SK-N-SH (cell line): ENCODE data around the gene NOD2. TPM values are rescaled to one million over a fixed set of nuclear protein-coding genes. Genes with fewer than 3 reads are reported as not detected.

Source experiments
- CTCF ChIA-PET: fragments of 300-600, 350-600 bp; formaldehyde crosslinking; extraction: SDS; loops from one replicate; lab custom pipeline; 2021; lab: Yijun Ruan, JAX
- POLR2A ChIA-PET: fragments of 350-600 bp; sonication (Branson Sonifier 250); formaldehyde crosslinking; extraction: SDS; loops from one replicate; lab custom pipeline; 2020; ENCODE audit warnings: antibody characterized with exemption, inconsistent platforms; lab: Yijun Ruan, JAX
- DNase-seq: peaks from one replicate; pipeline ENCODE4 v3.0.0; 2012
- H2AFZ ChIP-seq: fragments of 200-600 bp; sonication (generic); 2 replicates; pipeline ENCODE4 v1.8.1; 2016; ENCODE audit warnings: antibody characterized with exemption, mild to moderate bottlenecking, low read depth
- H3F3A ChIP-seq: fragments of 200-600 bp; sonication (generic); replicated peaks from 2 replicates; pipeline ENCODE3; 2016; ENCODE audit warnings: antibody characterized with exemption, mild to moderate bottlenecking; ENCODE audit not compliant: insufficient read depth
- H3K27ac ChIP-seq, 2 experiments: fragments of 200-500 bp in 1 of 2; fragments of 200-600 bp in 1 of 2; sonication (Bioruptor generic) in 1 of 2; sonication (generic), shearing (Covaris generic) in 1 of 2; 2 replicates each; pipeline versions ENCODE4 v1.5.1 to v1.6.1; 2014 to 2016; ENCODE audit warnings: low read depth in 2 of 2, inconsistent platforms in 1 of 2, low read length in 1 of 2, mild to moderate bottlenecking in 1 of 2, mixed read lengths in 1 of 2
- H3K27me3 ChIP-seq: fragments of 200-600 bp; sonication (generic), shearing (Covaris generic); 2 replicates; pipeline ENCODE4 v1.6.1; 2016; ENCODE audit warnings: mixed run types; ENCODE audit not compliant: insufficient read depth
- H3K36me3 ChIP-seq, 2 experiments: fragments of 200-500 bp in 1 of 2; fragments of 200-600 bp in 1 of 2; sonication (Bioruptor generic) in 1 of 2; sonication (generic) in 1 of 2; replicated peaks in 1 of 2; 2 replicates each; pipeline versions ENCODE3 to v1.5.1; 2014 to 2016; ENCODE audit warnings: low read length in 1 of 2, mild to moderate bottlenecking in 1 of 2; ENCODE audit not compliant: insufficient read depth in 2 of 2, control insufficient read depth in 1 of 2
- H3K4me1 ChIP-seq, 2 experiments: fragments of 200-500 bp in 1 of 2; fragments of 200-600 bp in 1 of 2; sonication (Bioruptor generic) in 1 of 2; sonication (generic), shearing (Covaris generic) in 1 of 2; 2 replicates each; pipeline versions ENCODE4 v1.5.1 to v1.6.1; 2014 to 2016; ENCODE audit warnings: low read depth in 1 of 2, low read length in 1 of 2, mixed run types in 1 of 2; ENCODE audit not compliant: insufficient read depth in 2 of 2, control insufficient read depth in 1 of 2
- H3K4me2 ChIP-seq: fragments of 200-600 bp; sonication (generic), shearing (Covaris generic); 2 replicates; pipeline ENCODE4 v1.6.1; 2017; ENCODE audit warnings: mixed run types
- H3K4me3 ChIP-seq, 2 experiments: fragments of 200-500 bp in 1 of 2; fragments of 200-600 bp in 1 of 2; sonication (Bioruptor generic) in 1 of 2; sonication (generic), shearing (Covaris generic) in 1 of 2; 2 replicates each; pipeline versions ENCODE4 v1.5.1 to v1.8.1; 2014 to 2016; ENCODE audit warnings: low read depth in 2 of 2, inconsistent platforms in 1 of 2, low read length in 1 of 2, mild to moderate bottlenecking in 1 of 2, mixed read lengths in 1 of 2, moderate library complexity in 1 of 2
- H3K79me2 ChIP-seq: fragments of 200-600 bp; sonication (generic); 2 replicates; pipeline ENCODE4 v1.8.1; 2017; ENCODE audit warnings: mild to moderate bottlenecking; ENCODE audit not compliant: insufficient read depth
- H3K9ac ChIP-seq: fragments of 200-600 bp; sonication (generic); 2 replicates; pipeline ENCODE4 v1.6.1; 2017; ENCODE audit warnings: mixed run types
- H3K9me2 ChIP-seq: fragments of 200-600 bp; sonication (generic); 2 replicates; pipeline ENCODE4 v1.6.1; 2017; ENCODE audit warnings: mixed run types
- H3K9me3 ChIP-seq: fragments of 200-600 bp; sonication (generic); 2 replicates; pipeline ENCODE4 v1.6.1; 2017; ENCODE audit warnings: mixed run types, mild to moderate bottlenecking, moderate library complexity
- H4K20me1 ChIP-seq: fragments of 200-600 bp; sonication (generic); 2 replicates; pipeline ENCODE4 v1.6.1; 2017; ENCODE audit warnings: mild to moderate bottlenecking, mixed run types; ENCODE audit not compliant: insufficient read depth
- CTCF ChIP-seq: fragments of 200-600 bp; sonication (generic); IDR thresholded peaks from 2 replicates; pipeline ENCODE4 v1.6.1; 2017; ENCODE audit warnings: antibody characterized with exemption, mild to moderate bottlenecking, moderate library complexity
- ELF1 ChIP-seq: IDR thresholded peaks from 2 replicates; pipeline ENCODE4 v1.4.0; 2012
- EP300 ChIP-seq, 2 experiments: IDR thresholded peaks; 2 replicates each; pipeline versions ENCODE4 v1.4.0 to v1.6.1; 2012; ENCODE audit warnings: borderline replicate concordance in 1 of 2, low read depth in 1 of 2, low read length in 1 of 2
- FOSL2 ChIP-seq: IDR thresholded peaks from 2 replicates; pipeline ENCODE4 v1.4.0; 2012; ENCODE audit warnings: low read depth, mild to moderate bottlenecking, moderate library complexity, borderline replicate concordance
- FOXJ3 ChIP-seq: sonication (generic); formaldehyde crosslinking; IDR thresholded peaks from 2 replicates; pipeline ENCODE4 v1.5.1; 2020; ENCODE audit warnings: mild to moderate bottlenecking, missing genetic modification reagents
- FOXM1 ChIP-seq: IDR thresholded peaks from 2 replicates; pipeline ENCODE4 v1.4.0; 2012; ENCODE audit warnings: low read depth, mild to moderate bottlenecking
- GABPA ChIP-seq: IDR thresholded peaks from 2 replicates; pipeline ENCODE4 v1.4.0; 2012; ENCODE audit warnings: low read depth, mild to moderate bottlenecking
- GATA2 ChIP-seq: sonication (generic); formaldehyde crosslinking; IDR thresholded peaks from 2 replicates; pipeline ENCODE4 v1.5.0; 2020; ENCODE audit warnings: mild to moderate bottlenecking, missing genetic modification reagents
- JUND ChIP-seq: IDR thresholded peaks from 2 replicates; pipeline ENCODE4 v1.4.0; 2012
- MAX ChIP-seq: IDR thresholded peaks from 2 replicates; pipeline ENCODE4 v1.4.0; 2012; ENCODE audit warnings: low read depth
- MXI1 ChIP-seq: IDR thresholded peaks from 2 replicates; pipeline ENCODE4 v1.6.1; 2012; ENCODE audit warnings: mild to moderate bottlenecking, low read depth, low read length, improper control_type of control experiment
- NFIC ChIP-seq: IDR thresholded peaks from 2 replicates; pipeline ENCODE4 v1.4.0; 2012; ENCODE audit warnings: borderline replicate concordance
- RAD21 ChIP-seq: IDR thresholded peaks from 2 replicates; pipeline ENCODE4 v1.6.1; 2012; ENCODE audit warnings: mild to moderate bottlenecking, low read length
- REST ChIP-seq: IDR thresholded peaks from 2 replicates; pipeline ENCODE4 v1.6.1; 2012; ENCODE audit warnings: mild to moderate bottlenecking, low read depth, low read length, moderate library complexity
- RFX5 ChIP-seq: IDR thresholded peaks from 2 replicates; pipeline ENCODE4 v1.6.1; 2012; ENCODE audit warnings: mild to moderate bottlenecking, improper control_type of control experiment, low read length
- RXRA ChIP-seq: IDR thresholded peaks from 2 replicates; pipeline ENCODE4 v1.4.0; 2012; ENCODE audit warnings: low read depth, mild to moderate bottlenecking, borderline replicate concordance
- SIN3A ChIP-seq: IDR thresholded peaks from 2 replicates; pipeline ENCODE4 v1.6.1; 2012; ENCODE audit warnings: low read depth, mild to moderate bottlenecking, low read length, moderate library complexity, borderline replicate concordance
- SMC3 ChIP-seq: IDR thresholded peaks from 2 replicates; pipeline ENCODE4 v1.6.1; 2012; ENCODE audit warnings: low read depth, low read length, improper control_type of control experiment
- TCF12 ChIP-seq: IDR thresholded peaks from 2 replicates; pipeline ENCODE4 v1.4.0; 2012
- USF2 ChIP-seq: fragments of 150-350 bp; IDR thresholded peaks from 2 replicates; pipeline ENCODE4 v1.6.1; 2017; ENCODE audit warnings: antibody characterized with exemption, low read length, low read depth, borderline replicate concordance
- YY1 ChIP-seq: IDR thresholded peaks from 2 replicates; pipeline ENCODE4 v1.4.0; 2012; ENCODE audit warnings: low read depth, mild to moderate bottlenecking
- WGBS: methylation state at CpG from one replicate; pipeline ENCODE4 v1.1.6; 2017; ENCODE audit warnings: low lambda C conversion rate; 5-methylcytosine and 5-hydroxymethylcytosine counted together
- polyA plus RNA-seq, 3 experiments: library from polyadenylated mRNA; depleted of rRNA; stranded (reverse); fragments of >200 nt; gene quantifications; 2 replicates each; pipeline ENCODE4 v1.2.3, GENCODE V29; 2012

The NOD2 gene
- polyA plus RNA-seq, 1 of the 3 experiments (the other 2 are of a cell fraction): not detected

GRCh38 chr16:50767197-50767596 is 73.8 kb downstream of the NOD2 start (continued):
- TF ChIP-seq FOXJ3 (CRISPR knock-in tag) (no peak), EP300 (IDR thresholded peaks at IDR 0.05; ENCODE audit: borderline replicate concordance in 1 of 2, low read depth in 1 of 2, low read length in 1 of 2) (no peak), SMC3 (no peak), ELF1 (no peak), SIN3A (no peak), RXRA (no peak), TCF12 (no peak)

GRCh38 chr16:50771366-50771765 is 78.0 kb downstream of the NOD2 start:
- Histone ChIP-seq H3K79me2 (peaks cover 10% of the 10 kb centered on the region), H2AFZ (no peak overlapping the region), H3K4me1 (no peaks in the 10 kb centered on the region), H3K27ac (0 out of 4 replicates have a peak overlapping the region, but pooled peaks of 1 of the 2 experiments have one; percentile 7), H4K20me1 (no peaks in the 10 kb centered on the region), H3K4me2 (no peak overlapping the region), H3K27me3 (no peaks in the 10 kb centered on the region), H3K9me3 (no peaks in the 10 kb centered on the region), H3K9ac (no peak overlapping the region), H3F3A (peaks cover 7% of the 10 kb centered on the region), H3K9me2 (no peaks in the 10 kb centered on the region), H3K36me3 (peaks cover 3 to 15% of the 10 kb centered on the region in 2 experiments), H3K4me3 (no peak overlapping the region)
- 69% methylated on average over 3 of the region's 3 CpGs for WGBS
- ChIA-PET POLR2A (no interaction called here), CTCF (no interaction called here)
- no peak for DNase-seq
- no peak for TF ChIP-seq NFIC
- TF ChIP-seq TCF12: peak; percentile 77
- no peak for TF ChIP-seq USF2
- TF ChIP-seq JUND: no peak
- TF ChIP-seq GABPA: no peak
- TF ChIP-seq FOSL2: peak; percentile 38; the same call in 1 of the 2 replicates

DNA sequence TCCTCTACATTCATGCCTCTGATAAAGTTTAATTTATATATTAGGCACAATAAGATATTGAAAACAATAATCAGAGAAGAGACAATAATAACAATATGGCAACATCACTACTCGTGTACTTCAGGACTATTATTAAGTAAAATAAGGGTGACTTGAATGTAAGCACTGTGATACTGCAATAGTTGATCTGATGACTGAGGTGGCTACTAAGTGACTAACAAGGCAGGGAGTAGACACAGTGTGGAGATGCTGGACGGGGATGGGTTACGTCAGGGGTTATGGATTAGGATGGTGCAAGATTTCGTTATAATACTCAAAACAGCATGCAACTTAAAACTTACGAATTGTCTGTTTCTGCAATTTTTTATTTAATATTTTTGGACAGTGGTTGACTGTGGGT is 81.0 kb downstream of the NOD2 start:
- 95% methylated on average over 5 of the region's 5 CpGs for WGBS
- H3K4me1 ChIP-seq: no peaks in the 10 kb centered on the region
- H4K20me1 ChIP-seq: no peaks in the 10 kb centered on the region
- H3K79me2 ChIP-seq: peaks cover 10% of the 10 kb centered on the region; the same call in 1 of the 2 replicates
- no peak overlapping the region for H3K27ac ChIP-seq
- peaks cover 7% of the 10 kb centered on the region for H3F3A ChIP-seq
- no peak overlapping the region for H3K4me3 ChIP-seq
- no peaks in the 10 kb centered on the region for H3K9me2 ChIP-seq
- no peak for DNase-seq
- H3K9ac ChIP-seq: no peak overlapping the region
- POLR2A ChIA-PET: no interaction called here
- H3K36me3 ChIP-seq: peaks cover 11 to 16% of the 10 kb centered on the region in 2 experiments
- H3K9me3 ChIP-seq: no peaks in the 10 kb centered on the region
- H3K27me3 ChIP-seq: no peaks in the 10 kb centered on the region
- no peak overlapping the region for H3K4me2 ChIP-seq
- H2AFZ ChIP-seq: no peak overlapping the region
- CTCF ChIA-PET: no interaction called here
- TF ChIP-seq ELF1 (no peak), MXI1 (no peak), CTCF (no peak), NFIC (no peak), MAX (no peak), REST (no peak), YY1 (no peak), GABPA (no peak), FOXM1 (no peak), RFX5 (no peak), RAD21 (no peak), FOXJ3 (CRISPR knock-in tag) (no peak), GATA2 (CRISPR knock-in tag) (no peak)
